ENCODE results near the gene CA5B.

Gene CA5B

GRCh38 chrX:15834827-15835595 lies 96.9 kb downstream of the CA5B start:
- no peak for DNase-seq (ENCODE audit: low read depth)
- no peak for TF ChIP-seq CTCF (conservative IDR thresholded peaks at IDR 0.05; ENCODE audit: low read length)
- no peak overlapping the region for H3K4me3 ChIP-seq (ENCODE audit: low read length)

Data from AG10803 (cell line).